SK-N-SH treated with all-trans-retinoic acid at 6 μM for 48 hours (cell line): ENCODE results near the gene TCF23.

Experiments used
- ATAC-seq: fragments of 200-7000 bp; cut with Tn5 transposase; 3 replicates; pipeline ENCODE4 v1.9.1; 2020; ENCODE audit warnings: mild to moderate bottlenecking, moderate library complexity
- ARNTL ChIP-seq: fragments of 450-650 bp; formaldehyde crosslinking; IDR thresholded peaks from 2 replicates; pipeline ENCODE4 v1.5.0; 2020; ENCODE audit warnings: low read depth, mild to moderate bottlenecking, moderate library complexity, borderline replicate concordance
- BACH2 ChIP-seq: fragments of 250-450 bp; sonication (Bioruptor Pico); IDR thresholded peaks from 2 replicates; pipeline ENCODE4 v1.9.0; 2021; ENCODE audit warnings: mild to moderate bottlenecking, borderline replicate concordance
- CSDC2 ChIP-seq: fragments of 250-450 bp; sonication (Bioruptor Pico); IDR thresholded peaks from 2 replicates; pipeline ENCODE4 v1.5.0; 2020; ENCODE audit warnings: mild to moderate bottlenecking, moderate library complexity
- ESRRG ChIP-seq: fragments of 250-450 bp; sonication (Bioruptor Pico); IDR thresholded peaks from 2 replicates; pipeline ENCODE4 v1.6.1; 2021; ENCODE audit warnings: mild to moderate bottlenecking
- ISL1 ChIP-seq: fragments of 250-450 bp; sonication (Bioruptor Pico); IDR thresholded peaks from 2 replicates; pipeline ENCODE4 v2.1.2; 2022; ENCODE audit warnings: mild to moderate bottlenecking, moderate library complexity
- OSR1 ChIP-seq: fragments of 250-450 bp; sonication (Bioruptor Pico); IDR thresholded peaks from 2 replicates; pipeline ENCODE4 v1.8.0; 2022; ENCODE audit warnings: moderate library complexity, mild to moderate bottlenecking, inconsistent platforms
- PPARA ChIP-seq: fragments of 250-450 bp; sonication (Bioruptor Pico); IDR thresholded peaks from 2 replicates; pipeline ENCODE4 v1.5.0; 2020; ENCODE audit warnings: mild to moderate bottlenecking, borderline replicate concordance
- RARB ChIP-seq: fragments of 250-450 bp; sonication (Bioruptor Pico); IDR thresholded peaks from 2 replicates; pipeline ENCODE4 v1.8.0; 2021; ENCODE audit warnings: mild to moderate bottlenecking, moderate library complexity
- TCF4 ChIP-seq: fragments of 250-450 bp; sonication (Bioruptor Pico); IDR thresholded peaks from 2 replicates; pipeline ENCODE4 v1.8.0; 2021; ENCODE audit warnings: mild to moderate bottlenecking, moderate library complexity, borderline replicate concordance
- TOX ChIP-seq: fragments of 250-450 bp; sonication (Bioruptor Pico); IDR thresholded peaks from 2 replicates; pipeline ENCODE4 v1.8.0; 2021; ENCODE audit warnings: mild to moderate bottlenecking, moderate library complexity, borderline replicate concordance
- ZC3H10 ChIP-seq: fragments of 250-450 bp; sonication (Bioruptor Pico); IDR thresholded peaks from 2 replicates; pipeline ENCODE4 v1.5.1; 2021; ENCODE audit warnings: mild to moderate bottlenecking, moderate library complexity
- ZFP3 ChIP-seq: fragments of 250-450 bp; sonication (Bioruptor Pico); IDR thresholded peaks from 2 replicates; pipeline ENCODE4 v1.5.0; 2020; ENCODE audit warnings: mild to moderate bottlenecking, moderate library complexity
- ZFP30 ChIP-seq: fragments of 450-650 bp; formaldehyde crosslinking; IDR thresholded peaks from 2 replicates; pipeline ENCODE4 v1.5.0; 2022; ENCODE audit warnings: mild to moderate bottlenecking, moderate library complexity
- ZNF565 ChIP-seq: fragments of 450-650 bp; formaldehyde crosslinking; conservative IDR thresholded peaks from 2 replicates; pipeline ENCODE4 v1.5.0; 2020; ENCODE audit warnings: low read depth, mild to moderate bottlenecking, moderate library complexity
- ZNF70 ChIP-seq: fragments of 450-650 bp; formaldehyde crosslinking; IDR thresholded peaks from 2 replicates; pipeline ENCODE4 v1.5.0; 2020; ENCODE audit warnings: mild to moderate bottlenecking, moderate library complexity
- ZNF8 ChIP-seq: fragments of 450-650 bp; formaldehyde crosslinking; IDR thresholded peaks from 2 replicates; pipeline ENCODE4 v1.5.0; 2020; ENCODE audit warnings: mild to moderate bottlenecking, moderate library complexity
- TF ChIP-seq, protein P1 (sequence below): fragments of 250-450 bp; sonication (Bioruptor Pico); IDR thresholded peaks from 2 replicates; pipeline ENCODE4 v1.5.1; 2020; ENCODE audit warnings: low read depth, mild to moderate bottlenecking, moderate library complexity
- TF ChIP-seq, protein P2 (sequence below): fragments of 250-450 bp; sonication (Bioruptor Pico); IDR thresholded peaks from 2 replicates; pipeline ENCODE4 v1.5.0; 2020; ENCODE audit warnings: mild to moderate bottlenecking, moderate library complexity
- TF ChIP-seq, protein P3 (sequence below): fragments of 250-450 bp; sonication (Bioruptor Pico); IDR thresholded peaks from 2 replicates; pipeline ENCODE4 v1.5.1; 2021; ENCODE audit warnings: mild to moderate bottlenecking, moderate library complexity
- TF ChIP-seq, protein P4 (sequence below): fragments of 250-450 bp; sonication (Bioruptor Pico); IDR thresholded peaks from 2 replicates; pipeline ENCODE4 v1.8.0; 2021; ENCODE audit warnings: low read depth, mild to moderate bottlenecking, moderate library complexity, borderline replicate concordance

TCF23 gene

DNA sequence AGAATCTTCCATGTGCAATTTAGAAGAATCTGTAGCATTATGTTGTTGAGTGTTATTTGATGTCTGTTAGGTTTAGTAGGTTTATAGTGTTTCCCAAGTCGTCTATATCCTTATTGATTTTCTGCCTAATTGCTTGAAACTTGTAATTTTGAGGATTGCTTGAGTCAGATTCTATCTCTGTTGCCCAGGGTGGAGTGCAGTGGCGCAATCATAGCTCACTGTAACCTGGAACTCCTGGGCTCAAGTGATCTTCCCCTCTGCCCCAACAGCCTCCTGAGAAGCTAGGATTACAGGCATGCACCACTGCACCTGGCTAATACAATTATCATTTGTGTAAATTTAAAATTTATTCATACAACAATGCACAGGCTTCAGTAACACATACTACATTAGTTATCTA, 3.1 kb upstream of the TCF23 start:
- no peak for ATAC-seq
- no peak for TF ChIP-seq ZFP30 (CRISPR knock-in tag)
- TF ChIP-seq ISL1 = no peak
- no peak for TF ChIP-seq CSDC2 (CRISPR knock-in tag)

DNA sequence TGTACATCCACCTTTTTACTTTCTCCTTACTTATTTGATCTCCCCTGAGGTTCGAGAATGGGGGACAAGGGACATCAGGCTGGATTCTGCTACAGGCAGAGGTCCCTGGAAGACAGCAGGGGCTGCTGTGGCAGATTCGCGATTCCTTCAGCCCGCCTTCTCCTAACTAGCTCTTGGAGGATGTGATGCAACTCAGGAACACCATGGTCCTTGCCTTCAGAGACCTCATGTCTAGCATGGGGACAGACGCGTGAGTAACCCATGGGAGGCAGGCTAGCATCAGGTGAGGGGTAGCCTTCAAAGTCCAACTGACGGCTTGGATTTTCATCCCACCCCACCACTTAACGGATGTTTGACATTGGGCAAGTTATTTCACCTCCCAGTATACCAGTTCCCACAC, 869 bp upstream of the TCF23 start:
- no peak for TF ChIP-seq RARB (CRISPR knock-in tag)
- no peak for TF ChIP-seq ARNTL (CRISPR knock-in tag)
- no peak for TF ChIP-seq CSDC2 (CRISPR knock-in tag)
- TF ChIP-seq, protein P1, sequence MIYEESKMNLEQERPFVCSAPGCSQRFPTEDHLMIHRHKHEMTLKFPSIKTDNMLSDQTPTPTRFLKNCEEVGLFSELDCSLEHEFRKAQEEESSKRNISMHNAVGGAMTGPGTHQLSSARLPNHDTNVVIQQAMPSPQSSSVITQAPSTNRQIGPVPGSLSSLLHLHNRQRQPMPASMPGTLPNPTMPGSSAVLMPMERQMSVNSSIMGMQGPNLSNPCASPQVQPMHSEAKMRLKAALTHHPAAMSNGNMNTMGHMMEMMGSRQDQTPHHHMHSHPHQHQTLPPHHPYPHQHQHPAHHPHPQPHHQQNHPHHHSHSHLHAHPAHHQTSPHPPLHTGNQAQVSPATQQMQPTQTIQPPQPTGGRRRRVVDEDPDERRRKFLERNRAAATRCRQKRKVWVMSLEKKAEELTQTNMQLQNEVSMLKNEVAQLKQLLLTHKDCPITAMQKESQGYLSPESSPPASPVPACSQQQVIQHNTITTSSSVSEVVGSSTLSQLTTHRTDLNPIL (CRISPR knock-in tag) = no peak
- no peak for TF ChIP-seq ZC3H10 (CRISPR knock-in tag)
- no peak for TF ChIP-seq OSR1 (CRISPR knock-in tag)
- TF ChIP-seq, protein P2, sequence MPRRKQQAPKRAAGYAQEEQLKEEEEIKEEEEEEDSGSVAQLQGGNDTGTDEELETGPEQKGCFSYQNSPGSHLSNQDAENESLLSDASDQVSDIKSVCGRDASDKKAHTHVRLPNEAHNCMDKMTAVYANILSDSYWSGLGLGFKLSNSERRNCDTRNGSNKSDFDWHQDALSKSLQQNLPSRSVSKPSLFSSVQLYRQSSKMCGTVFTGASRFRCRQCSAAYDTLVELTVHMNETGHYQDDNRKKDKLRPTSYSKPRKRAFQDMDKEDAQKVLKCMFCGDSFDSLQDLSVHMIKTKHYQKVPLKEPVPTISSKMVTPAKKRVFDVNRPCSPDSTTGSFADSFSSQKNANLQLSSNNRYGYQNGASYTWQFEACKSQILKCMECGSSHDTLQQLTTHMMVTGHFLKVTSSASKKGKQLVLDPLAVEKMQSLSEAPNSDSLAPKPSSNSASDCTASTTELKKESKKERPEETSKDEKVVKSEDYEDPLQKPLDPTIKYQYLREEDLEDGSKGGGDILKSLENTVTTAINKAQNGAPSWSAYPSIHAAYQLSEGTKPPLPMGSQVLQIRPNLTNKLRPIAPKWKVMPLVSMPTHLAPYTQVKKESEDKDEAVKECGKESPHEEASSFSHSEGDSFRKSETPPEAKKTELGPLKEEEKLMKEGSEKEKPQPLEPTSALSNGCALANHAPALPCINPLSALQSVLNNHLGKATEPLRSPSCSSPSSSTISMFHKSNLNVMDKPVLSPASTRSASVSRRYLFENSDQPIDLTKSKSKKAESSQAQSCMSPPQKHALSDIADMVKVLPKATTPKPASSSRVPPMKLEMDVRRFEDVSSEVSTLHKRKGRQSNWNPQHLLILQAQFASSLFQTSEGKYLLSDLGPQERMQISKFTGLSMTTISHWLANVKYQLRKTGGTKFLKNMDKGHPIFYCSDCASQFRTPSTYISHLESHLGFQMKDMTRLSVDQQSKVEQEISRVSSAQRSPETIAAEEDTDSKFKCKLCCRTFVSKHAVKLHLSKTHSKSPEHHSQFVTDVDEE (CRISPR knock-in tag) = no peak
- TF ChIP-seq, protein P3, sequence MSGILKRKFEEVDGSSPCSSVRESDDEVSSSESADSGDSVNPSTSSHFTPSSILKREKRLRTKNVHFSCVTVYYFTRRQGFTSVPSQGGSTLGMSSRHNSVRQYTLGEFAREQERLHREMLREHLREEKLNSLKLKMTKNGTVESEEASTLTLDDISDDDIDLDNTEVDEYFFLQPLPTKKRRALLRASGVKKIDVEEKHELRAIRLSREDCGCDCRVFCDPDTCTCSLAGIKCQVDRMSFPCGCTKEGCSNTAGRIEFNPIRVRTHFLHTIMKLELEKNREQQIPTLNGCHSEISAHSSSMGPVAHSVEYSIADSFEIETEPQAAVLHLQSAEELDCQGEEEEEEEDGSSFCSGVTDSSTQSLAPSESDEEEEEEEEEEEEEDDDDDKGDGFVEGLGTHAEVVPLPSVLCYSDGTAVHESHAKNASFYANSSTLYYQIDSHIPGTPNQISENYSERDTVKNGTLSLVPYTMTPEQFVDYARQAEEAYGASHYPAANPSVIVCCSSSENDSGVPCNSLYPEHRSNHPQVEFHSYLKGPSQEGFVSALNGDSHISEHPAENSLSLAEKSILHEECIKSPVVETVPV = no peak
- TF ChIP-seq ZFP30 (CRISPR knock-in tag) = no peak
- TF ChIP-seq ZNF70 = no peak
- TF ChIP-seq TCF4 (CRISPR knock-in tag) = no peak
- TF ChIP-seq, protein P4, sequence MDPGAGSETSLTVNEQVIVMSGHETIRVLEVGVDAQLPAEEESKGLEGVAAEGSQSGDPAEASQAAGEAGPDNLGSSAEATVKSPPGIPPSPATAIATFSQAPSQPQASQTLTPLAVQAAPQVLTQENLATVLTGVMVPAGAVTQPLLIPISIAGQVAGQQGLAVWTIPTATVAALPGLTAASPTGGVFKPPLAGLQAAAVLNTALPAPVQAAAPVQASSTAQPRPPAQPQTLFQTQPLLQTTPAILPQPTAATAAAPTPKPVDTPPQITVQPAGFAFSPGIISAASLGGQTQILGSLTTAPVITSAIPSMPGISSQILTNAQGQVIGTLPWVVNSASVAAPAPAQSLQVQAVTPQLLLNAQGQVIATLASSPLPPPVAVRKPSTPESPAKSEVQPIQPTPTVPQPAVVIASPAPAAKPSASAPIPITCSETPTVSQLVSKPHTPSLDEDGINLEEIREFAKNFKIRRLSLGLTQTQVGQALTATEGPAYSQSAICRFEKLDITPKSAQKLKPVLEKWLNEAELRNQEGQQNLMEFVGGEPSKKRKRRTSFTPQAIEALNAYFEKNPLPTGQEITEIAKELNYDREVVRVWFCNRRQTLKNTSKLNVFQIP (CRISPR knock-in tag) = no peak
- TF ChIP-seq ESRRG = no peak
- no peak for TF ChIP-seq ZNF8 (CRISPR knock-in tag)
- no peak for TF ChIP-seq ISL1
- ATAC-seq = no peak

DNA sequence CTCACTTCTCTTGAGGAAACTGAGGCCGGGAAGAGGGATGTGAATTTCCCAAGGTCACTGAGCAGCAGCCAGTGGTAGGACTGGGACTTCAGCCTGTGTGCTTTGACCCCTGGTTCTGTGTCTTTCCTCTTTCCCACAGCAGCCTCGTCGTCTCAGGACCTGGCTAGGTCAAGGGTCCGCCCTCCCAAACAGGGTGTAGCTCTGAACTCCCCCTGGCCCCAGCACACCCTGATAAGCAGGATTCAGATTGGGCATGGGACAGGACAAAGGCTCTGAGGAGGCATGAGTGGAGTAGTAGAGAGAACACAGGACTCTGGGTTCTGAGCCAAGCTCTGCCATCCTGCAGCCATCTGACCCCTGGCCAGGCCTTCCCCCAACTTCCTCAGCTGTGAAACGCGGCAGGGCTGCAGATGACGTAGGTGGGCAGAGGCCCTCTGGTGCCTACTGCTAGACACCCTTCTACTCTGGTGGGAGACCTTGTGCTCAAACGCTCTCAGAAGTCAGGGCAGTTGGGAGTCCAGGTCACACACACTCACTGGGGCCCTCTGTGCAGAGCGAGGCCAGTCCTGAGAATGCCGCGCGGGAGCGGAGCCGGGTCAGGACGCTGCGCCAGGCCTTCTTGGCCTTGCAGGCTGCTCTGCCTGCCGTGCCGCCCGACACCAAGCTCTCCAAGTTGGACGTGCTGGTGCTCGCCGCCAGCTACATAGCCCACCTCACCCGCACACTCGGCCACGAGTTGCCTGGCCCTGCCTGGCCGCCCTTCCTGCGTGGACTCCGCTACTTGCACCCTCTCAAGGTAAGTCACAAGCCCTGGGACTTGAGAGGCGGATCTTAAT, 984 bp downstream of the TCF23 start:
- no peak; the same call in 2 of the 3 replicates for ATAC-seq
- TF ChIP-seq, protein P2 (CRISPR knock-in tag) = no peak
- TF ChIP-seq RARB (CRISPR knock-in tag) (no peak), BACH2 (CRISPR knock-in tag) (no peak), PPARA (CRISPR knock-in tag) (no peak), ZC3H10 (CRISPR knock-in tag) (no peak), ZFP30 (CRISPR knock-in tag) (no peak), ARNTL (CRISPR knock-in tag) (no peak), ZNF565 (CRISPR knock-in tag) (no peak), ZFP3 (CRISPR knock-in tag) (no peak), CSDC2 (CRISPR knock-in tag) (no peak), TOX (CRISPR knock-in tag) (no peak), ZNF70 (no peak)
- TF ChIP-seq, protein P1 (CRISPR knock-in tag) = no peak
- TF ChIP-seq, protein P4 (CRISPR knock-in tag) = no peak
- TF ChIP-seq, protein P3 = no peak
